Esophagus squamous epithelium (tissue), 5 donors: ENCODE measurements around the gene SH3GLB2. TPM values are rescaled to one million over a fixed set of nuclear protein-coding genes. Genes with fewer than 3 reads are reported as not detected.

Experiments used
- DNase-seq: peaks from one replicate; lab custom pipeline; 2025; lab: John Stamatoyannopoulos, UW
- H3K27ac ChIP-seq, 4 donors: fragments of 200-600 bp; sonication (generic); one replicate each; pipeline ENCODE4 v1.5.1; 2016 to 2019; ENCODE audit warnings: mild to moderate bottlenecking in 1 of 4
- H3K27me3 ChIP-seq, 4 donors: fragments of 200-600 bp; sonication (generic); 1 replicate in 3 of 4; 2 replicates in 1 of 4; pipeline versions ENCODE4 v1.5.1 to v1.6.0; 2017 to 2021; ENCODE audit warnings: antibody characterized with exemption in 1 of 4
- H3K36me3 ChIP-seq, 3 donors: fragments of 200-600 bp; sonication (generic); one replicate each; pipeline ENCODE4 v1.5.1; 2016 to 2019
- H3K4me1 ChIP-seq, 3 donors: fragments of 200-600 bp; sonication (generic); one replicate each; pipeline ENCODE4 v1.5.1; 2017 to 2019
- H3K4me3 ChIP-seq, 4 donors: fragments of 200-600 bp; sonication (generic); 1 replicate in 3 of 4; 2 replicates in 1 of 4; pipeline ENCODE4 v1.5.1; 2016 to 2019; ENCODE audit warnings: mild to moderate bottlenecking in 2 of 4, moderate library complexity in 1 of 4
- H3K9me3 ChIP-seq, 3 donors: fragments of 200-600 bp; sonication (generic); one replicate each; pipeline ENCODE4 v1.5.1; 2016 to 2019
- CTCF ChIP-seq, 6 experiments: fragments of 450-650 bp in 4 of 6; fragments of 200-600 bp in 2 of 6; sonication (generic) in 2 of 6; IDR thresholded peaks; one replicate each; pipeline ENCODE4 v1.5.1; 2016 to 2019; ENCODE audit warnings: antibody characterized with exemption in 6 of 6, mild to moderate bottlenecking in 4 of 6, moderate library complexity in 4 of 6
- POLR2A ChIP-seq, 4 donors: fragments of 450-650 bp; IDR thresholded peaks; one replicate each; pipeline ENCODE4 v1.6.1; 2017; ENCODE audit warnings: antibody characterized with exemption in 4 of 4, mild to moderate bottlenecking in 4 of 4, moderate library complexity in 3 of 4
- WGBS, 2 donors: methylation state at CpG; one replicate each; pipeline ENCODE4 v1.1.5; 2018; 5-methylcytosine and 5-hydroxymethylcytosine counted together
- intact Hi-C: fragments of 100-400 bp; cut with DNase I; formaldehyde crosslinking; loops from one replicate; pipeline ENCODE4 v1.15.0; 2022
- total RNA-seq, 4 donors: library from RNA; depleted of rRNA; stranded (reverse); fragments of >200 nt; gene quantifications; one replicate each; pipeline ENCODE4 v1.1.0, GENCODE V29; 2016
- donor health status: DM: yes; HTN: yes; CAD: no.

SH3GLB2 gene
- total RNA-seq, 4 donors from 2014 or later, result 70.3 to 169 (median 113) TPM

- Histone ChIP-seq H3K27ac (no peak overlapping the region), H3K4me1 (peaks cover 0 to 13% (median 0%) of the 10 kb centered on the region in 3 donors), H3K4me3 (no peak overlapping the region), H3K27me3 (no peaks in the 10 kb centered on the region), H3K36me3 (peaks cover 0 to 38% (median 0%) of the 10 kb centered on the region in 3 donors), H3K9me3 (no peaks in the 10 kb centered on the region)
- TF ChIP-seq CTCF (IDR thresholded peaks at IDR 0.05) (no peak), POLR2A (IDR thresholded peaks at IDR 0.05) (no peak)
- no peak for DNase-seq
- intact Hi-C loops, result no loop called here
- WGBS, 2 donors, result 69 to 76% methylated on average over 7 to 8 of the region's 8 CpGs
These were observed 45.3 kb upstream of the SH3GLB2 start for GRCh38 chr9:129073404-129073803.

- no peak for DNase-seq
- TF ChIP-seq CTCF (IDR thresholded peaks at IDR 0.05) (no peak), POLR2A (IDR thresholded peaks at IDR 0.05) (no peak)
- no peak overlapping the region for H3K4me3 ChIP-seq
- no peaks in the 10 kb centered on the region for H3K9me3 ChIP-seq
- H3K27me3 ChIP-seq, result no peaks in the 10 kb centered on the region
- WGBS, 2 donors, result 37 to 63% methylated on average over 3 to 4 of the region's 9 CpGs
- intact Hi-C loops, result no loop called here
- peaks cover 0 to 5% (median 0%) of the 10 kb centered on the region in 3 donors for H3K4me1 ChIP-seq
- H3K27ac ChIP-seq, result no peak overlapping the region
- peaks cover 8 to 50% (median 10%) of the 10 kb centered on the region in 3 donors for H3K36me3 ChIP-seq
These were observed 44.0 kb upstream of the SH3GLB2 start for GRCh38 chr9:129072171-129072570.

GRCh38 chr9:129071526-129072126 is 43.5 kb upstream of the SH3GLB2 start:
- DNase-seq, result no peak
- H3K9me3 ChIP-seq, result no peaks in the 10 kb centered on the region
- H3K36me3 ChIP-seq, result peaks cover 8 to 56% (median 10%) of the 10 kb centered on the region in 3 donors
- H3K4me3 ChIP-seq, result no peak overlapping the region
- 53 to 93% methylated on average over 2 to 6 of the region's 10 CpGs for WGBS, 2 donors
- intact Hi-C loops, result no loop called here
- H3K27me3 ChIP-seq, result no peaks in the 10 kb centered on the region
- no peak overlapping the region for H3K27ac ChIP-seq
- TF ChIP-seq POLR2A (IDR thresholded peaks at IDR 0.05) (no peak), CTCF (IDR thresholded peaks at IDR 0.05) (no peak)
- no peaks in the 10 kb centered on the region for H3K4me1 ChIP-seq

- intact Hi-C loops, result no loop called here
- H3K4me3 ChIP-seq, result no peak overlapping the region
- no peak overlapping the region for H3K27ac ChIP-seq
- 86 to 88% methylated on average over 1 to 12 of the region's 21 CpGs for WGBS, 2 donors
- peaks cover 10 to 63% (median 12%) of the 10 kb centered on the region in 3 donors for H3K36me3 ChIP-seq
- H3K4me1 ChIP-seq, result no peaks in the 10 kb centered on the region
- TF ChIP-seq POLR2A (IDR thresholded peaks at IDR 0.05), result no peak
- TF ChIP-seq CTCF (IDR thresholded peaks at IDR 0.05), result no peak
- no peaks in the 10 kb centered on the region for H3K27me3 ChIP-seq
- H3K9me3 ChIP-seq, result no peaks in the 10 kb centered on the region
- DNase-seq, result no peak
These were observed 42.8 kb upstream of the SH3GLB2 start for GRCh38 chr9:129070696-129071525.
